SK-N-SH treated with all-trans-retinoic acid at 6 μM for 48 hours (cell line): ENCODE data around the gene MAP7D1.

ENCODE experiments used
- ATAC-seq: fragments of 200-7000 bp; cut with Tn5 transposase; 3 replicates; pipeline ENCODE4 v1.9.1; 2020; ENCODE audit warnings: mild to moderate bottlenecking, moderate library complexity
- ARNTL ChIP-seq: fragments of 450-650 bp; formaldehyde crosslinking; IDR thresholded peaks from 2 replicates; pipeline ENCODE4 v1.5.0; 2020; ENCODE audit warnings: low read depth, mild to moderate bottlenecking, moderate library complexity, borderline replicate concordance
- BACH2 ChIP-seq: fragments of 250-450 bp; sonication (Bioruptor Pico); IDR thresholded peaks from 2 replicates; pipeline ENCODE4 v1.9.0; 2021; ENCODE audit warnings: mild to moderate bottlenecking, borderline replicate concordance
- CSDC2 ChIP-seq: fragments of 250-450 bp; sonication (Bioruptor Pico); IDR thresholded peaks from 2 replicates; pipeline ENCODE4 v1.5.0; 2020; ENCODE audit warnings: mild to moderate bottlenecking, moderate library complexity
- GLIS3 ChIP-seq: fragments of 250-450 bp; sonication (Bioruptor Pico); IDR thresholded peaks from 2 replicates; pipeline ENCODE4 v1.5.0; 2020; ENCODE audit warnings: mild to moderate bottlenecking, moderate library complexity
- ISL1 ChIP-seq: fragments of 250-450 bp; sonication (Bioruptor Pico); IDR thresholded peaks from 2 replicates; pipeline ENCODE4 v2.1.2; 2022; ENCODE audit warnings: mild to moderate bottlenecking, moderate library complexity
- OSR1 ChIP-seq: fragments of 250-450 bp; sonication (Bioruptor Pico); IDR thresholded peaks from 2 replicates; pipeline ENCODE4 v1.8.0; 2022; ENCODE audit warnings: moderate library complexity, mild to moderate bottlenecking, inconsistent platforms
- PPARA ChIP-seq: fragments of 250-450 bp; sonication (Bioruptor Pico); IDR thresholded peaks from 2 replicates; pipeline ENCODE4 v1.5.0; 2020; ENCODE audit warnings: mild to moderate bottlenecking, borderline replicate concordance
- RARB ChIP-seq: fragments of 250-450 bp; sonication (Bioruptor Pico); IDR thresholded peaks from 2 replicates; pipeline ENCODE4 v1.8.0; 2021; ENCODE audit warnings: mild to moderate bottlenecking, moderate library complexity
- SNAI2 ChIP-seq: fragments of 250-450 bp; sonication (Bioruptor Pico); IDR thresholded peaks from 2 replicates; pipeline ENCODE4 v1.5.0; 2020; ENCODE audit warnings: mild to moderate bottlenecking, moderate library complexity
- TCF4 ChIP-seq: fragments of 250-450 bp; sonication (Bioruptor Pico); IDR thresholded peaks from 2 replicates; pipeline ENCODE4 v1.8.0; 2021; ENCODE audit warnings: mild to moderate bottlenecking, moderate library complexity, borderline replicate concordance
- TOX ChIP-seq: fragments of 250-450 bp; sonication (Bioruptor Pico); IDR thresholded peaks from 2 replicates; pipeline ENCODE4 v1.8.0; 2021; ENCODE audit warnings: mild to moderate bottlenecking, moderate library complexity, borderline replicate concordance
- ZC3H10 ChIP-seq: fragments of 250-450 bp; sonication (Bioruptor Pico); IDR thresholded peaks from 2 replicates; pipeline ENCODE4 v1.5.1; 2021; ENCODE audit warnings: mild to moderate bottlenecking, moderate library complexity
- ZFP3 ChIP-seq: fragments of 250-450 bp; sonication (Bioruptor Pico); IDR thresholded peaks from 2 replicates; pipeline ENCODE4 v1.5.0; 2020; ENCODE audit warnings: mild to moderate bottlenecking, moderate library complexity
- ZNF70 ChIP-seq: fragments of 450-650 bp; formaldehyde crosslinking; IDR thresholded peaks from 2 replicates; pipeline ENCODE4 v1.5.0; 2020; ENCODE audit warnings: mild to moderate bottlenecking, moderate library complexity
- ZNF8 ChIP-seq: fragments of 450-650 bp; formaldehyde crosslinking; IDR thresholded peaks from 2 replicates; pipeline ENCODE4 v1.5.0; 2020; ENCODE audit warnings: mild to moderate bottlenecking, moderate library complexity
- TF ChIP-seq, protein P1 (sequence below): fragments of 250-450 bp; sonication (Bioruptor Pico); IDR thresholded peaks from 2 replicates; pipeline ENCODE4 v1.8.0; 2021; ENCODE audit warnings: low read depth, mild to moderate bottlenecking, moderate library complexity, borderline replicate concordance
- TF ChIP-seq, protein P2 (sequence below): fragments of 250-450 bp; sonication (Bioruptor Pico); IDR thresholded peaks from 2 replicates; pipeline ENCODE4 v1.5.1; 2021; ENCODE audit warnings: mild to moderate bottlenecking, moderate library complexity
- TF ChIP-seq, protein P3 (sequence below): fragments of 250-450 bp; sonication (Bioruptor Pico); IDR thresholded peaks from 2 replicates; pipeline ENCODE4 v1.8.0; 2020; ENCODE audit warnings: mild to moderate bottlenecking, moderate library complexity, borderline replicate concordance
- TF ChIP-seq, protein P4 (sequence below): fragments of 250-450 bp; sonication (Bioruptor Pico); IDR thresholded peaks from 2 replicates; pipeline ENCODE4 v1.5.0; 2020; ENCODE audit warnings: mild to moderate bottlenecking, moderate library complexity

MAP7D1 gene

DNA sequence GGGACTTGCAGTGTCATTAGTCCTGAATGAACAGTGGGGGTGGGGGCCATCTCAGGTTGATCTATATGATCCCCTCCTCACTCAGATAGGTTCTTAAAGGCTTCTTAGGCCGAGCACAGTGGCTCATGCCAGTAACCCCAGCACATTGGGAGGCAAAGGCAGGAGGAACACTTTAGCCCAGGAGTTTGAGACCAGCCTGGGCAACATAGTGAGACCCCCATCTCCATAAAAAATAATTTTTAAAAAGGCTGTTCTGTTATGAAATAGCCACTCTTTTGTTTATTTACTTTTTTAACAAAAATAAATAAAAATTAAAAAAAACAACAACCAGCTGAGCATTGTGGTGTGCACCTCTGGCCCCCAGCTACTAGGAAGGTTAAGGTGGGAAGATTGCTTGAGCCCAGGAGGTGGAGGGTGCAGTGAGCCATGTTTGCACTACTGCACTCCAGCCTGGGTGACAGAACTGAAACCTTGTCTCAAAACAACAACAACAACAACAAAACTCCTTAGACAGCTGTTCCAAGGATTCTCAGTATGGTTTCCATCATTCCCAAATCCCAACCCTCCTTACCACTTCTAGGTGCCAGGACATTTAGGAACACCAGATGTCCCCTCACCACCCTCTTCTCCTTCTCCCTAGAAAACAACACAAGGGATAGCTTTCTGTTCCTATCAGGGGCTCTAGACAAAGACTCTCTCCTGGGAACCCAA, 4.7 kb upstream of the MAP7D1 start:
- no peak; the same call in 2 of the 3 replicates for ATAC-seq
- no peak for TF ChIP-seq CSDC2 (CRISPR knock-in tag)
- TF ChIP-seq TCF4 (CRISPR knock-in tag), result no peak
- no peak for TF ChIP-seq ZNF8 (CRISPR knock-in tag)
- no peak for TF ChIP-seq BACH2 (CRISPR knock-in tag)
- TF ChIP-seq SNAI2 (CRISPR knock-in tag), result no peak
- TF ChIP-seq ISL1, result no peak
- no peak for TF ChIP-seq PPARA
- no peak for TF ChIP-seq TOX (CRISPR knock-in tag)
- TF ChIP-seq ZNF70 (CRISPR knock-in tag), result no peak
- no peak for TF ChIP-seq ZFP3 (CRISPR knock-in tag)
- TF ChIP-seq, protein P1, sequence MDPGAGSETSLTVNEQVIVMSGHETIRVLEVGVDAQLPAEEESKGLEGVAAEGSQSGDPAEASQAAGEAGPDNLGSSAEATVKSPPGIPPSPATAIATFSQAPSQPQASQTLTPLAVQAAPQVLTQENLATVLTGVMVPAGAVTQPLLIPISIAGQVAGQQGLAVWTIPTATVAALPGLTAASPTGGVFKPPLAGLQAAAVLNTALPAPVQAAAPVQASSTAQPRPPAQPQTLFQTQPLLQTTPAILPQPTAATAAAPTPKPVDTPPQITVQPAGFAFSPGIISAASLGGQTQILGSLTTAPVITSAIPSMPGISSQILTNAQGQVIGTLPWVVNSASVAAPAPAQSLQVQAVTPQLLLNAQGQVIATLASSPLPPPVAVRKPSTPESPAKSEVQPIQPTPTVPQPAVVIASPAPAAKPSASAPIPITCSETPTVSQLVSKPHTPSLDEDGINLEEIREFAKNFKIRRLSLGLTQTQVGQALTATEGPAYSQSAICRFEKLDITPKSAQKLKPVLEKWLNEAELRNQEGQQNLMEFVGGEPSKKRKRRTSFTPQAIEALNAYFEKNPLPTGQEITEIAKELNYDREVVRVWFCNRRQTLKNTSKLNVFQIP, result no peak
- TF ChIP-seq ARNTL, result no peak
- TF ChIP-seq, protein P2, sequence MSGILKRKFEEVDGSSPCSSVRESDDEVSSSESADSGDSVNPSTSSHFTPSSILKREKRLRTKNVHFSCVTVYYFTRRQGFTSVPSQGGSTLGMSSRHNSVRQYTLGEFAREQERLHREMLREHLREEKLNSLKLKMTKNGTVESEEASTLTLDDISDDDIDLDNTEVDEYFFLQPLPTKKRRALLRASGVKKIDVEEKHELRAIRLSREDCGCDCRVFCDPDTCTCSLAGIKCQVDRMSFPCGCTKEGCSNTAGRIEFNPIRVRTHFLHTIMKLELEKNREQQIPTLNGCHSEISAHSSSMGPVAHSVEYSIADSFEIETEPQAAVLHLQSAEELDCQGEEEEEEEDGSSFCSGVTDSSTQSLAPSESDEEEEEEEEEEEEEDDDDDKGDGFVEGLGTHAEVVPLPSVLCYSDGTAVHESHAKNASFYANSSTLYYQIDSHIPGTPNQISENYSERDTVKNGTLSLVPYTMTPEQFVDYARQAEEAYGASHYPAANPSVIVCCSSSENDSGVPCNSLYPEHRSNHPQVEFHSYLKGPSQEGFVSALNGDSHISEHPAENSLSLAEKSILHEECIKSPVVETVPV (CRISPR knock-in tag), result no peak

DNA sequence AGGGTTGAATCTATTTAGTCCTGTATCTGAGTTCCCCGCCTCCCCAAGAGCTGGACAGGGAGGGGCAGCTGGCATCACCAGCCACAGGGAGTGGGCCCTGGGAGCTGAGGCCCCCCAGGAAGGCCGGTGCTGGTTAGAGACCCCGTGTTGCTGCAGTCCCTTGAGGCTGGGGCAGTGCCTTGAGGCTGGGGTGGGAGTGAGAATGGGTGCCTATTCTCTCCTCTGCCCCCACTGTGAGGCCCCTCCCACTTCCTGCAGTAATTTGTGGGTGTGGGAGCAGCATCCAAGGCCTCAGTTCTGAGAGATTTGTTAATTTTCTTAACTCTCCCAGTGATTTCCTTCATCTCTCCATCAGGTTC, 4.1 kb upstream of the MAP7D1 start:
- no peak for ATAC-seq
- no peak for TF ChIP-seq RARB
- no peak for TF ChIP-seq CSDC2 (CRISPR knock-in tag)
- TF ChIP-seq GLIS3 (CRISPR knock-in tag), result no peak
- TF ChIP-seq, protein P3, sequence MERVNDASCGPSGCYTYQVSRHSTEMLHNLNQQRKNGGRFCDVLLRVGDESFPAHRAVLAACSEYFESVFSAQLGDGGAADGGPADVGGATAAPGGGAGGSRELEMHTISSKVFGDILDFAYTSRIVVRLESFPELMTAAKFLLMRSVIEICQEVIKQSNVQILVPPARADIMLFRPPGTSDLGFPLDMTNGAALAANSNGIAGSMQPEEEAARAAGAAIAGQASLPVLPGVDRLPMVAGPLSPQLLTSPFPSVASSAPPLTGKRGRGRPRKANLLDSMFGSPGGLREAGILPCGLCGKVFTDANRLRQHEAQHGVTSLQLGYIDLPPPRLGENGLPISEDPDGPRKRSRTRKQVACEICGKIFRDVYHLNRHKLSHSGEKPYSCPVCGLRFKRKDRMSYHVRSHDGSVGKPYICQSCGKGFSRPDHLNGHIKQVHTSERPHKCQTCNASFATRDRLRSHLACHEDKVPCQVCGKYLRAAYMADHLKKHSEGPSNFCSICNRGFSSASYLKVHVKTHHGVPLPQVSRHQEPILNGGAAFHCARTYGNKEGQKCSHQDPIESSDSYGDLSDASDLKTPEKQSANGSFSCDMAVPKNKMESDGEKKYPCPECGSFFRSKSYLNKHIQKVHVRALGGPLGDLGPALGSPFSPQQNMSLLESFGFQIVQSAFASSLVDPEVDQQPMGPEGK (CRISPR knock-in tag), result no peak
- no peak for TF ChIP-seq TOX (CRISPR knock-in tag)
- TF ChIP-seq OSR1 (CRISPR knock-in tag), result no peak
- TF ChIP-seq, protein P1, result no peak
- TF ChIP-seq ZNF8 (CRISPR knock-in tag), result no peak
- TF ChIP-seq ZC3H10 (CRISPR knock-in tag), result no peak
- no peak for TF ChIP-seq ZNF70 (CRISPR knock-in tag)
- TF ChIP-seq, protein P4, sequence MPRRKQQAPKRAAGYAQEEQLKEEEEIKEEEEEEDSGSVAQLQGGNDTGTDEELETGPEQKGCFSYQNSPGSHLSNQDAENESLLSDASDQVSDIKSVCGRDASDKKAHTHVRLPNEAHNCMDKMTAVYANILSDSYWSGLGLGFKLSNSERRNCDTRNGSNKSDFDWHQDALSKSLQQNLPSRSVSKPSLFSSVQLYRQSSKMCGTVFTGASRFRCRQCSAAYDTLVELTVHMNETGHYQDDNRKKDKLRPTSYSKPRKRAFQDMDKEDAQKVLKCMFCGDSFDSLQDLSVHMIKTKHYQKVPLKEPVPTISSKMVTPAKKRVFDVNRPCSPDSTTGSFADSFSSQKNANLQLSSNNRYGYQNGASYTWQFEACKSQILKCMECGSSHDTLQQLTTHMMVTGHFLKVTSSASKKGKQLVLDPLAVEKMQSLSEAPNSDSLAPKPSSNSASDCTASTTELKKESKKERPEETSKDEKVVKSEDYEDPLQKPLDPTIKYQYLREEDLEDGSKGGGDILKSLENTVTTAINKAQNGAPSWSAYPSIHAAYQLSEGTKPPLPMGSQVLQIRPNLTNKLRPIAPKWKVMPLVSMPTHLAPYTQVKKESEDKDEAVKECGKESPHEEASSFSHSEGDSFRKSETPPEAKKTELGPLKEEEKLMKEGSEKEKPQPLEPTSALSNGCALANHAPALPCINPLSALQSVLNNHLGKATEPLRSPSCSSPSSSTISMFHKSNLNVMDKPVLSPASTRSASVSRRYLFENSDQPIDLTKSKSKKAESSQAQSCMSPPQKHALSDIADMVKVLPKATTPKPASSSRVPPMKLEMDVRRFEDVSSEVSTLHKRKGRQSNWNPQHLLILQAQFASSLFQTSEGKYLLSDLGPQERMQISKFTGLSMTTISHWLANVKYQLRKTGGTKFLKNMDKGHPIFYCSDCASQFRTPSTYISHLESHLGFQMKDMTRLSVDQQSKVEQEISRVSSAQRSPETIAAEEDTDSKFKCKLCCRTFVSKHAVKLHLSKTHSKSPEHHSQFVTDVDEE, result no peak
- TF ChIP-seq, protein P2 (CRISPR knock-in tag), result no peak
- no peak for TF ChIP-seq BACH2 (CRISPR knock-in tag)
